Lower leg skin (tissue), 4 donors: ENCODE data around the gene HACD2. TPM values are rescaled to one million over a fixed set of nuclear protein-coding genes. Genes with fewer than 3 reads are reported as not detected.

Experiments used
- DNase-seq, 2 donors: peaks; one replicate each; pipeline ENCODE4 v3.0.0-alpha.2; 2019; ENCODE audit warnings: low spot score in 2 of 2
- H3K4me3 ChIP-seq: fragments of 200-600 bp; sonication (generic); 2 replicates; pipeline ENCODE4 v1.5.1; 2017; ENCODE audit warnings: mild to moderate bottlenecking, low read depth; ENCODE audit not compliant: poor library complexity, severe bottlenecking
- CTCF ChIP-seq, 3 donors: fragments of 450-650 bp; IDR thresholded peaks; one replicate each; pipeline ENCODE4 v1.5.1; 2016; ENCODE audit warnings: antibody characterized with exemption in 3 of 3, mild to moderate bottlenecking in 3 of 3, moderate library complexity in 2 of 3
- POLR2A ChIP-seq, 2 donors: fragments of 450-650 bp; IDR thresholded peaks; one replicate each; pipeline ENCODE4 v1.6.1; 2016 to 2017; ENCODE audit warnings: antibody characterized with exemption in 2 of 2, mild to moderate bottlenecking in 1 of 2, moderate library complexity in 1 of 2
- WGBS, 2 donors: methylation state at CpG; one replicate each; pipeline ENCODE4 v1.1.5; 2018; 5-methylcytosine and 5-hydroxymethylcytosine counted together
- intact Hi-C: fragments of 100-400 bp; cut with DNase I; formaldehyde crosslinking; loops from one replicate; pipeline ENCODE4 v1.15.0; 2023; ENCODE audit warnings: low total_unique reads
- total RNA-seq, 4 donors: library from RNA; depleted of rRNA; stranded (reverse); fragments of >200 nt; gene quantifications; one replicate each; pipeline ENCODE4 v1.1.0, GENCODE V29; 2016

HACD2 gene
- total RNA-seq, 4 donors from 2014 or later, result 29.3 to 56.4 (median 40.2) TPM

GRCh38 chr3:123447416-123447748 is 137.5 kb downstream of the HACD2 start:
- intact Hi-C loops, result no loop called here
- TF ChIP-seq POLR2A (IDR thresholded peaks at IDR 0.05), result no peak
- TF ChIP-seq CTCF (IDR thresholded peaks at IDR 0.05), result no peak
- no peak for DNase-seq
- no peak overlapping the region for H3K4me3 ChIP-seq
- WGBS, 2 donors, result 95% methylated on average over 19 to 27 of the region's 27 CpGs

GRCh38 chr3:123446610-123447109 is 138.2 kb downstream of the HACD2 start:
- H3K4me3 ChIP-seq, result no peak overlapping the region
- DNase-seq, result no peak
- intact Hi-C loops, result no loop called here
- TF ChIP-seq CTCF (IDR thresholded peaks at IDR 0.05), result no peak
- TF ChIP-seq POLR2A (IDR thresholded peaks at IDR 0.05), result no peak
- WGBS, 2 donors, result 81 to 92% methylated on average over 6 of the region's 6 CpGs

GRCh38 chr3:123446210-123446609 is 138.6 kb downstream of the HACD2 start:
- WGBS, 2 donors, result 81 to 88% methylated on average over 2 of the region's 2 CpGs
- DNase-seq, result no peak
- H3K4me3 ChIP-seq, result no peak overlapping the region
- intact Hi-C loops, result no loop called here
- no peak for TF ChIP-seq POLR2A (IDR thresholded peaks at IDR 0.05)
- TF ChIP-seq CTCF (IDR thresholded peaks at IDR 0.05), result no peak

GRCh38 chr3:123445702-123446101 is 139.2 kb downstream of the HACD2 start:
- intact Hi-C loops, result no loop called here
- no peak overlapping the region for H3K4me3 ChIP-seq
- 62 to 68% methylated on average over 2 of the region's 2 CpGs for WGBS, 2 donors
- no peak for DNase-seq
- TF ChIP-seq POLR2A (IDR thresholded peaks at IDR 0.05) (no peak), CTCF (IDR thresholded peaks at IDR 0.05) (no peak)

- 73% methylated on average over 1 of the region's 1 CpG for WGBS, 2 donors
- DNase-seq, result no peak
- no peak for TF ChIP-seq CTCF (IDR thresholded peaks at IDR 0.05)
- no peak for TF ChIP-seq POLR2A (IDR thresholded peaks at IDR 0.05)
- intact Hi-C loops, result no loop called here
- no peak overlapping the region for H3K4me3 ChIP-seq
These were observed 140.1 kb downstream of the HACD2 start for GRCh38 chr3:123444744-123445143.

- WGBS, 2 donors, result 53 to 60% methylated on average over 6 of the region's 6 CpGs
- no peak for TF ChIP-seq POLR2A (IDR thresholded peaks at IDR 0.05)
- no peak for TF ChIP-seq CTCF (IDR thresholded peaks at IDR 0.05)
- no peak for DNase-seq
- no peak overlapping the region for H3K4me3 ChIP-seq
- intact Hi-C loops, result no loop called here
These were observed 140.8 kb downstream of the HACD2 start for GRCh38 chr3:123444023-123444422.
